Left ventricle myocardium superior (tissue), 1 donor: ENCODE measurements around the gene ELF4. TPM values are rescaled to one million over a fixed set of nuclear protein-coding genes. Genes with fewer than 3 reads are reported as not detected.

Experiments used
- total RNA-seq: library from RNA; stranded (reverse); fragmentation: NEBNext Ultra II Directional; extraction: Animal tissue kit (Norgen Biotek cat#: 25700); gene quantifications from one replicate; pipeline ENCODE4 v1.2.1, GENCODE V29; 2021
- donor health status: DM: no; HTN: yes; CAD: no; lungs with severe emphysema.

ELF4 gene
- total RNA-seq, 1 donor from 2014 or later = 2.3 TPM

Other genes with a start within 250 kb of the ELF4 start
- gene UTP14A, start 204.3 kb downstream of the ELF4 start, total RNA-seq = 8.0 TPM
- gene BCORL1, start 127.9 kb downstream of the ELF4 start, total RNA-seq = 12.4 TPM
- gene AIFM1, start 55.3 kb upstream of the ELF4 start, total RNA-seq = 134 TPM
- 0.59 TPM for gene RAB33A, start 61.5 kb upstream of the ELF4 start, total RNA-seq
- 1.4 TPM for gene ZNF280C, start 158.4 kb upstream of the ELF4 start, total RNA-seq
- 3.6 TPM for gene SLC25A14, start 229.4 kb upstream of the ELF4 start, total RNA-seq